ENCODE measurements around the gene RACK1. TPM values are rescaled to one million over a fixed set of nuclear protein-coding genes. Genes with fewer than 3 reads are reported as not detected.

RACK1 gene
- total RNA-seq, 1 donor: 5,375 TPM

- peaks cover 11% of the 10 kb centered on the region for H3K4me1 ChIP-seq (ENCODE audit: insufficient read depth, low read length)
- H3K27me3 ChIP-seq (ENCODE audit: insufficient read depth, low read length): no peaks in the 10 kb centered on the region
- no peaks in the 10 kb centered on the region for H3K9me3 ChIP-seq (ENCODE audit: low read depth, low read length)
- H3K4me3 ChIP-seq (ENCODE audit: low read length): no peak overlapping the region
These were observed 13.2 kb downstream of the RACK1 start for GRCh38 chr5:181230551-181230950.

DNA sequence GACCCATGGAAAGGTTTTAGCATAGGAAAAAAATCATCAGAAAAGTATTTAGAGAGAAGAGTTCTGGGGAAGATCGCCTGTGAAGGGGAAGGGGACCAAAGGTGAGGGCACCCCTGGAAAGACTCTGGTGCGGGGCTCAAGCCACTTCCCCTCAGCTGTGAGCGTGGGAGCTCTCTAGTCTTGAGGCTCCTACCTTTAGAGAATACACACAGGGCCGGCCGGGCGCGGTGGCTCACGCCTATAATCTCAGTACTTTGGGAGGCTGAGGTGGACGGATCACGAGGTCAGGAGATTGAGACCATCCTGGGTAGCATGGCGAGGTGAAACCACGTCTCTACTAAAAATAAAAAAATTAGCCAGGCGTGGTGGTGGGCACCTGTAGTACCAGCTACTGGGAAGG lies 13.7 kb downstream of the RACK1 start:
- Histone ChIP-seq H3K9me3 (ENCODE audit: low read depth, low read length) (no peaks in the 10 kb centered on the region), H3K4me1 (ENCODE audit: insufficient read depth, low read length) (peaks cover 16% of the 10 kb centered on the region), H3K27me3 (ENCODE audit: insufficient read depth, low read length) (no peaks in the 10 kb centered on the region), H3K4me3 (ENCODE audit: low read length) (no peak overlapping the region)

GRCh38 chr5:181224390-181225229 lies 19.1 kb downstream of the RACK1 start:
- Histone ChIP-seq H3K4me3 (ENCODE audit: low read length) (peak overlapping the region; percentile 87), H3K27me3 (ENCODE audit: insufficient read depth, low read length) (no peaks in the 10 kb centered on the region), H3K4me1 (ENCODE audit: insufficient read depth, low read length) (peaks cover 46% of the 10 kb centered on the region), H3K9me3 (ENCODE audit: low read depth, low read length) (no peaks in the 10 kb centered on the region)

DNA sequence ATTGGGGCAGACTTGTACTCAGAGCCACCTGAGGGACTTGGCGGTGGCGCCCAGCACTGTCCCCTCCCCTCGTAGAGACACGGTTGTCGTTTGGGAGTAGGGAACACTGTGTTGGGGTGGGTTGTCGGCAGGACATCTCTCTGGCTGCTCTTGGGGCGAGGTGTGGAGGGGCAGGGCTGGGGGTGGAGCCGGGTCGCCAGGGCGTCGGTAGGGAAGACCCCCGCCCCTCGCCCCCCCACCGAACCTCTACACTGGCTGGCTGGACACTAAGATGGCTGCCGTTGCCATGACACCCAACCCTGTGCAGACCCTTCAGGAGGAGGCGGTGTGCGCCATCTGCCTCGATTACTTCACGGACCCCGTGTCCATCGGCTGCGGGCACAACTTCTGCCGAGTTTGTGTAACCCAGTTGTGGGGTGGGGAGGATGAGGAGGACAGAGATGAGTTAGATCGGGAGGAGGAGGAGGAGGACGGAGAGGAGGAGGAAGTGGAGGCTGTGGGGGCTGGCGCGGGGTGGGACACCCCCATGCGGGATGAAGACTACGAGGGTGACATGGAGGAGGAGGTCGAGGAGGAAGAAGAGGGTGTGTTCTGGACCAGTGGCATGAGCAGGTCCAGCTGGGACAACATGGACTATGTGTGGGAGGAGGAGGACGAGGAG lies 19.8 kb downstream of the RACK1 start:
- H3K4me1 ChIP-seq (ENCODE audit: insufficient read depth, low read length): peaks cover 46% of the 10 kb centered on the region
- no peaks in the 10 kb centered on the region for H3K27me3 ChIP-seq (ENCODE audit: insufficient read depth, low read length)
- no peaks in the 10 kb centered on the region for H3K9me3 ChIP-seq (ENCODE audit: low read depth, low read length)
- peak overlapping the region; percentile 87 for H3K4me3 ChIP-seq (ENCODE audit: low read length)

DNA sequence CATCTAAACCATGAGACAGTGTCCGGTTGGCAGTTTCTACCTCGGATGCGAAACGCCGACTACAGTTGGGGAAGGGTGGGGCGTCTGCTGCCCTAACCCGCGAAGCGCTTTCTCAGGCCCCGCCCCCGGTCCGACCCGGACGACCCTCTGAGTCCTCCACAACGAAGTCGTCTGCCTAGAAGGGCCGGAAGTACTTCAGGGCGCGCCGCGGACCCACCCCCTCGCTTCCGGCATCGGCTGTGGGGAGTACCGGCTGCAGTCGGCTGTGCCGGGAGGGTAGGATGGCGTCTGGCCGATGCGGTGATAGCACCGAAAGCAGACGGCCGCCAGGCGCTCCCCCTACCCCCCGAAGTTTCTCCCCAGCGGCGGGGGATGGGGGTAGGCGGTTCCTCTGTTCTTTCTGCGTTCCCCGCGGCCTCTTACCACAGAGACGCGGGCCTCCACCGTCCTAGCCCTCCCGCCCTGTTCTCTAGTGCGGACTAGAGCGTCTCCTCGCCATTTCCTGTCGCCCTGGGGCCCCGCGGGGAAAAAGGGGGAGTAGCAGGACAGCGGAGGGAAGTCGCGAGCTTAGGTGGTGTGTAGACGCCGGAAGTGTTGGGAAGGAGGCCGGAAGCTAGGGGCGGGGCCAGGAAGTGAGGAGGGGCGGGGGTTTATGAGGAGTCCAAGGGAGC lies 20.5 kb downstream of the RACK1 start, which contains the start of gene TRIM41:
TRIM41 (plus strand) TSS at position 224 of the 671 bp plus-strand sequence. CDS start 719 bp downstream, outside the sequence.
- no peaks in the 10 kb centered on the region for H3K9me3 ChIP-seq (ENCODE audit: low read depth, low read length)
- H3K4me1 ChIP-seq (ENCODE audit: insufficient read depth, low read length): peaks cover 53% of the 10 kb centered on the region
- H3K27me3 ChIP-seq (ENCODE audit: insufficient read depth, low read length): no peaks in the 10 kb centered on the region
- H3K4me3 ChIP-seq (ENCODE audit: low read length): peak within 1 kb of the TSS; percentile 87

- Histone ChIP-seq H3K9me3 (ENCODE audit: low read depth, low read length) (no peaks in the 10 kb centered on the region), H3K4me3 (ENCODE audit: low read length) (peak overlapping the region; percentile 87), H3K4me1 (ENCODE audit: insufficient read depth, low read length) (peaks cover 58% of the 10 kb centered on the region), H3K27me3 (ENCODE audit: insufficient read depth, low read length) (peaks cover under 1% of the 10 kb centered on the region)
These were observed 21.1 kb downstream of the RACK1 start for GRCh38 chr5:181222630-181223057.

DNA sequence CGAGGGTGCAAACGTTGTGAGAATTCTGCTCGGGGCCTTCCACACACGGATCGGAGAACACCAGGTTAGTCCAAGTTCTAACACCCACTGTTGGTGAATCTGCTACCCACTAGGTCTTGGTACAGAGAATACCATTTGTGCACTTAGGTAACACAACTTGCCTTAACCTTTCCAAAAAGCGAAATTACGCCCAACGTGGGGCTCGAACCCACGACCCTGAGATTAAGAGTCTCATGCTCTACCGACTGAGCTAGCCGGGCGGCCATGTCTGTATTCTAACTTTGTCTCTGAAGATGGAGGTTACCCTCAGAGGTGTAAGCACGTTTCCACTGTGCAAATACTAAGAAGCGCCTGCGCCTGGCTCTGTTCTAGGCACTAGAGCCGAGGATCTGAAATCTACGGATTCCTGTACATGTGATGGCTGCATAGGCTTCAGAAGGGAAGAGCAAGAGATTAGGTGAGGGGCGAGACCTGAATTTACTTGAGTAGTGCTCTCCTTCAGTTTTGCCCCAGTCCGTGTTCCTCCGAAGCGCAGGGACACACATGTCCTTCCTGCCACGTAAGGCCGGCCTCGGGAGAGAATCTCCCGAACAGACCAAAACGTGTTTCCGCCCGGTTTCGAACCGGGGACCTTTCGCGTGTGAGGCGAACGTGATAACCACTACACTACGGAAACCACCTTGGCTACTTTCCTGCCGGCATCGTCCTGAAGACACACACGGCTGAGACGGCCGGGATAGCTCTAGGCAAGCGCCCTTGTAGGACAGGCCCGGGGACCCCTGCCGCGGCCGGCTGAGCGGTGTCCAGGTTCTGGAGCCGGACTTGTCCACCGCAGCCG lies 21.7 kb downstream of the RACK1 start:
- Histone ChIP-seq H3K4me1 (ENCODE audit: insufficient read depth, low read length) (peaks cover 65% of the 10 kb centered on the region), H3K4me3 (ENCODE audit: low read length) (peak overlapping the region; percentile 87), H3K9me3 (ENCODE audit: low read depth, low read length) (no peaks in the 10 kb centered on the region), H3K27me3 (ENCODE audit: insufficient read depth, low read length) (peaks cover 3% of the 10 kb centered on the region)

DNA sequence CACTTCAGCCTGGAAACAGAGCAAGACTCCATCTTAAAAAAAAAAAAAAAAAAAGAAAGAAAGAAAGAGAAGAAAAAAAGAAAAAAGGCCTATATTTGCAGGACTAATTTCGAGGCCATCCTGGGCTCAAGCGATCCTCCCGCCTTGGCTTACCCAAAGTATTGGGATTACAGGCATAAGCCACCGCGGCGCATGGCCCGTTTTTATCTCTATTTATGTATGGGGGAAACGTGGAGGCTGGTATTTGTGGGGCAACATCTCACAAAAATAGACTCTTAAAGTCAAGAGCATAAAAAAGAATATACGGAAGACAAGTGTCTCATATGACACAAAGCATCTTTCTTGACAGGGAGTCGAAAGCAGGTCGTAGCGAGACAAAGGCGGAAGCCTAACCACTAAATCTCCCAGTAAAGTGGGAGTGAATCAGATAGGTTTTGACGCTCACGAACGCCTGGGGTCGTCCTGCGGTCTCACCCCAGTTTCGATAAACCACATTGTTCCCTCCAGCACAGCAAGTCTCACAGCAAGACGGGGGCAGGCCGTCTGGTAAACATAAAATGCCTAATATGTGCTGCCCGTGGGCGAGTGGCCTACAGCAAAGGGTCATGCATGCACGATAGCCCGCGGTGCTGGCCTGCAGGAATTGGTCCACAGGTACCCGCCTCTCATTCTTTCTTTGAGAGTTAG lies 22.5 kb downstream of the RACK1 start:
- H3K27me3 ChIP-seq (ENCODE audit: insufficient read depth, low read length): peaks cover 3% of the 10 kb centered on the region
- no peaks in the 10 kb centered on the region for H3K9me3 ChIP-seq (ENCODE audit: low read depth, low read length)
- H3K4me3 ChIP-seq (ENCODE audit: low read length): no peak overlapping the region
- H3K4me1 ChIP-seq (ENCODE audit: insufficient read depth, low read length): peaks cover 67% of the 10 kb centered on the region

GRCh38 chr5:181220178-181220515 lies 23.6 kb downstream of the RACK1 start:
- H3K27me3 ChIP-seq (ENCODE audit: insufficient read depth, low read length): peaks cover 3% of the 10 kb centered on the region
- H3K9me3 ChIP-seq (ENCODE audit: low read depth, low read length): no peaks in the 10 kb centered on the region
- peaks cover 62% of the 10 kb centered on the region for H3K4me1 ChIP-seq (ENCODE audit: insufficient read depth, low read length)
- H3K4me3 ChIP-seq (ENCODE audit: low read length): no peak overlapping the region

GRCh38 chr5:181219262-181220177 lies 24.2 kb downstream of the RACK1 start:
- Histone ChIP-seq H3K9me3 (ENCODE audit: low read depth, low read length) (no peaks in the 10 kb centered on the region), H3K4me3 (ENCODE audit: low read length) (no peak overlapping the region), H3K4me1 (ENCODE audit: insufficient read depth, low read length) (peaks cover 56% of the 10 kb centered on the region), H3K27me3 (ENCODE audit: insufficient read depth, low read length) (peaks cover 3% of the 10 kb centered on the region)

GRCh38 chr5:181218795-181219124 lies 24.9 kb downstream of the RACK1 start:
- Histone ChIP-seq H3K4me1 (ENCODE audit: insufficient read depth, low read length) (peaks cover 49% of the 10 kb centered on the region), H3K4me3 (ENCODE audit: low read length) (peak overlapping the region; percentile 39), H3K27me3 (ENCODE audit: insufficient read depth, low read length) (peaks cover 3% of the 10 kb centered on the region), H3K9me3 (ENCODE audit: low read depth, low read length) (no peaks in the 10 kb centered on the region)

DNA sequence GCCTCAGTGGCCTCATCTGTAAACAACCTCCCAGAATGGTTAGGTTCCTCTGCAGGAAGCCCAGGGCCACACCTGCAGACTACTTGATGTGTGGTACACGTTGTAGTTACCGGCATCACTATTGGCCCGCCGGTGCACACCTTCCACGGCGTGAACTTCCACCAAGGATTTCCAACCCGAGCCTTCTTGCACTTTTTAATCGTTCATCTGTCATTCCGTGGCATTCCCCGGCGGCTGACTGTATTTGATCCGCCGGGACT lies 26.0 kb downstream of the RACK1 start:
- Histone ChIP-seq H3K4me3 (ENCODE audit: low read length) (peak overlapping the region; percentile 39), H3K4me1 (ENCODE audit: insufficient read depth, low read length) (peaks cover 48% of the 10 kb centered on the region), H3K9me3 (ENCODE audit: low read depth, low read length) (no peaks in the 10 kb centered on the region), H3K27me3 (ENCODE audit: insufficient read depth, low read length) (peaks cover 3% of the 10 kb centered on the region)

- peaks cover 43% of the 10 kb centered on the region for H3K4me1 ChIP-seq (ENCODE audit: insufficient read depth, low read length)
These were observed 26.4 kb downstream of the RACK1 start for GRCh38 chr5:181217111-181217802.

More at GRCh38 chr5:181217111-181217802, 26.4 kb downstream of the RACK1 start:
- Histone ChIP-seq H3K9me3 (ENCODE audit: low read depth, low read length) (no peaks in the 10 kb centered on the region), H3K27me3 (ENCODE audit: insufficient read depth, low read length) (peaks cover 3% of the 10 kb centered on the region), H3K4me3 (ENCODE audit: low read length) (peak overlapping the region; percentile 39)
